ENCODE results near the gene B3GNT5.

B3GNT5 gene

DNA sequence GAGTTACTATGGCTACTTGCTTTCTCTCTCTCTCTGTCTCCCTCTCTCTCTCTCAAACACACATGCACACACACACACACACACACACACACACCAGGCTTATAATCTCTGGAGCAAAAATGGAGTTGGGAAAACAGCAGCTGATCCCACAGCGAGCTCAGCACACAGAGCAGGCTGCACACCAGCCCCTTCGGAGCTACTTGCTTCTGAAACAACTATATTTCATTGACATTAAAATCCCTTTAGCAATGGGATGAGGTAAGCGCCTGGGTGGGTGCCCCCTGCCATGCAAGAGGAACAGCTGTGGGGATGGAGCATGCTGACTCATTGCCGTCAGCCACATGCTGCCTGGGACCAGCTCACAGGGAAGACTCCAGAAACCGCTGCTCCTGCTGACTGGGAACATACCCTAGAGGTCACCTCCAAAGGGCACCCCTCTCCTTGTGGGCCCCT, 45.7 kb downstream of the B3GNT5 start:
- no peak for DNase-seq

DNA sequence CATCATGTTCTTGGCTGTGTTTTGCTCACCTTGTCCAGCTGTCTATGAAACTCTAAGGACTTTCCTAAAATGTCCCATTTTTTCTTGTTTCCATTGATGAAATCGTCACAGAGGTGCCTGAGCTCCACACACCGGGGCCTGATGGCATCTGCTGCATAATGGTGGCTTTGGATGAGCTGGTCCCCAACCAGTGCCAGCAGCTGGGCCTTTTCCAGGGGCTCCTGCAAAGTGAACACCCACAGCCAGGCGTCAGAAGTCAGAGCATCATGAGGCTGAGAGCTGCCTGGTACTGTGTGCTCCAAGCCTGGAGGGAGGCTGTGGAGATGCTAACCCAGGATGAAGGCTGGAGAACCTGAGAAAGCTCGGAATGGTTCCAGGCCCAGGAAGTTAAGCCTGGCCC, 46.9 kb downstream of the B3GNT5 start:
- DNase-seq, result no peak

DNA sequence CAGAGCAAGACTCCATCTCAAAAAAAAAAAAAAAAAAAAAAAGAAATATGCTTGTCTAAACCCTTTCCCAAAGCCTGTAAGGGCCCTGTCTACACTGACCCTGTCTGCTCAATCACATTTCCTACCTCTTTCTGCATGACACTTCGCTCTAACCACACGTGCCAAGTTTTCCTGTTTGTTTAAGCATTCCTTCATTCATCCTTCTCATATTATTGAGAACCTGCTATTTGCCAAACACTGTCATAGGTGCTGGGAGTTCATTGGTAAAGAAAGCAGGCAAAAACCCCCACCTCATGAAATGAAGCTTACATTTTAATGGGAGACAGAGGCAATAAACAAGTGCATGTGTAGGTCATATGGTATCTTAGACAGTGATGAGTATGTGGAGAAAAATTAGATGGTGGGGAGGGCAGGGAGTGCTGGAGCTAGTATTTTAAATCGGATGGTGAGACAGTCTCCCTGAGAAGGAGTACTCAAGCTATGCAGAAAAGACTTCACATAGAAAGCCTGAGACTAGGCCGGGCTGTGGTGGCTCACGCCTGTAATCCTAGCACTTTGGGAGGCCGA, 48.0 kb downstream of the B3GNT5 start:
- no peak for DNase-seq

DNA sequence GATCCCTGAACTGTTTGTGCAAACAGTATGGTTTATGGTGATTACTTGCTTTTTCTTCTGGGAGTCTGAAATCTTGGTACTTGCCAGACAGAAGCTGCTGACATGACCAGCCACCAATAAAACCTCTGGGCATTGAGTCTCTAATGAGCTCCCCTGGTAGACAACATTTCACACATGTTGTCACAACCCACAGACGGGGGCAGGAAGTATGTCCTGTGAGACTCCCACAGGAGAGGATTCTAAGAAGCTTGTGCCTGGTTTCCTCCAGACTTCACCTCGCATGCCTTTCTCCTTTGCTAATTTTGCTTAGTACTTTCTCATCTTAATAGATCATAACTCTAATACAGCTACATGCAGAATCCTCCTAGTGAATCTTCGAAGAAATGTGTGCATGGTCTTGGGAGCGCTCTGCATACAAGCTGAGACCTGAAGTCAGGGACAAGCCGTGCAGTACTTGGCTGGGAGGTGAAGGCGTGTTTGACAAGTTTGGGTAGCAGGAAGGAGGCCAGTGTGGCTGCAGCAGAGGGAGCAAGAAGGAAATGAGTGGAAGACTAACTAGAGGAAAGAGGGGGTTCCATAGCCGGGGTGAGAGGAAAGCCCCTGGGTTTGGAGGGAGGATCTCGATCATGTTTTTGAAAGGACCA, 49.0 kb downstream of the B3GNT5 start:
- peak; percentile 15 for DNase-seq

DNA sequence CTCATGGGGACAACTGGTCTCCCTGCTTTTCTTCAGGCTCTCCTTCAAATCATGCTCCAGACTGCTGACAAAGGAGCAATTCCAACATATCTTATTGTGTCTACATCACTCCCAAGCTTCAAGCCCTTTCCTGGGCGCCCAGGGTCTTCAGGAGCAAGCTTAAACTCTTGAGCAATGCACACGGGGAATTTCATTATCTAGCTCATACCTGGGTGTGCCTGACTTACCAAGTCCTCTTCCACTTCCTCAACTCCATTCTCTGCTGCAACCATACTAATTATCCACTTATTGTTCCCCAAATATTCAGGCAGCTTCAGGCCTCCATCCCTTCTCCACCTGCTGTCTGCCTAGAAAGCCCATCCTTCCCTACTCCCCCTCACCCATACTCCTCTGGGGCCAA, 50.6 kb downstream of the B3GNT5 start:
- DNase-seq, result no peak

DNA sequence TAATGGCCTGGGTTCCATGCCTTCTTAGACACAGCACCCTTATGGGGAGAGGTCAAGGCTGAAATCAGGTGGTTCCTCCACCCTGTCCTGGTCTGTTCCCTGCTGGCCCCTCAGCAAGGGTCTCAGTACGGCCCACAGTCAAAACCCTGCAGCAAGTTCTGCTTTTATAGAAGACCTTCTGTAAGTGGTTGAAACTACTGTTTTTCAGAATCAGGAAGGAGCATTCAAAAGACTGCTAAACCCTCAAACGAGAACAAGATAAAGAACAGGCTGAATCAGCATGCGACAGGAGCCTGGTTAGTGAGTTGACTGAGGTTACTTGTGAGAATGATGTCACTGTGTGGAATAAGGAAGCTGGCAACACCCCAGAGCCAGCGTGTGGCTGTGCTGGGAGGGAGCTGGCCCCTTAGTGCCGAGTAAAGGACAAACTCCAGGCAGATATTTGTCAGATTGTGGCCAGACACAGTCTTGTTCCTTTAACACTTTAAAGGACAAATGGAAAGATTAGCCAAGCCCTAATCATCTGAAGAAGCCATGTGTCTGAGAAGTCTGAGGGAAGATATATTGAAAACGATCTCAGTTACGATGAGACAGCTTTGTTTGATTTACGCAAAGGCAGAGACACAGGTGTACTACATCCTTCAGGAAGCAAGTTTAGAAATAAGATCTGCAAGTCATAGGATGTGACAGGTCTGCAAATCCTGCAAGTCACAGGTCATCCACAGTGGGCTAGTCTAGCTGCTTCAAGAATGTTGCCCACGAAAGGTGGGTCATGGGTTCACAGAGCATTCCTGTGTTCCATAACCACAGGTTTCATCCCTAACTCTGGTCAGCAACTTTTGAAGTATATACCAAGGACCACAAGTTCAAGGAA, 54.0 kb downstream of the B3GNT5 start:
- peak; percentile 64 for DNase-seq

DNA sequence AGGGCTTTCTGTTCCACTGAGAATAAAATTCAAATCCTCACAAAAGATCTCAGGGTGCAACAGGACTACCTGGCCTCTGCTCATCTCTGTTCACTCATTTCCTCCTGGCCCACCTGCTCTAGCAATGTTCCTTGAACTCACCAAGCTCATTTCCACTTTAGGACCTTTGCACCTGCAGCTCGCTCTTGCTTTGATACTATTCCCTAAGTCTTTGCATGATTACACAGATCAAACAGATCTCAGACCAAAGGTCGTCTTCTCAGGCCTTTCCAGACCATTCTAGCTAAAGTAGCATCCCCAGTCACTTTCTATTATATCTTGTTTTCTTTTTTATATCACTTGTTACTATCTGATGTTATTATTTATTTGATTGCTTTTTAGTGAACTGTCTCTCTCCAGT, 54.7 kb downstream of the B3GNT5 start:
- no peak for DNase-seq

DNA sequence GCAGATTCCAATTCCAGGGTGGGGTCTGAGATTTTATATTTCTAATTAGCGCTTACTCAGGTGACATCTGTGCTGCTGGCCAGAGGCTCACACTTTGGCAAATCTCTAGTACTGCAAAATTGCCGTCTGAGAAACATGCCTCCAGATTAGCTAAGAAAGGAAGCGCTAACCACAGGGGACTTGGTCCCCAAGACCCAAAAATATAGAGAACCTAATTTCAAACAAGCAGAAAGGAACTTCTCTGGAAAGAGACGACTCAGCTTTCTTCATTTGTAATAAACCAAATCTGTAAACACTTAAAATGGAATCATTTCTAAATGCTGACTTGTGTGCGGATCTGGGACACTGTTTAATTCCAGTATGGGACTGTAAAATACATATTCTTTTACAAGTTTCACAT, 55.7 kb downstream of the B3GNT5 start:
- DNase-seq, result no peak

DNA sequence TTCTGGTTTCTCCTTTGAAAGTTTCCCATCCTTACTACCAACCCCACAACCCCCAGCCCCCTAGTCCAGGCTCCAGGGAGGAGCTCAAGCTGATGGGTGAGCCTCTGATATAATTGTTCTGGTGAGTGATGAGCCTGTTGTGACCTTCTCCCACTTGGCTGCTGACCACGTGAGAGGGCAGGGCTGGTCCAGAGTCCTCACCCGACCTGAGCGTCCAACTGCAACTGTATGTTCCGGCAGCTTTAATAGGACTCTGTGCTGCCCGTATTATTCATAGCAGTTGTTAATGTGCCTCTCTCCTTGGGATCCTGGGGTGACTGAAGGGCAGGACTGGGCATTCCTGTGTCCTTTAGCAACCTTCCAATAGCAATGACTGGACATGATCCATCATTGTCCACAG, 56.2 kb downstream of the B3GNT5 start:
- no peak for DNase-seq

DNA sequence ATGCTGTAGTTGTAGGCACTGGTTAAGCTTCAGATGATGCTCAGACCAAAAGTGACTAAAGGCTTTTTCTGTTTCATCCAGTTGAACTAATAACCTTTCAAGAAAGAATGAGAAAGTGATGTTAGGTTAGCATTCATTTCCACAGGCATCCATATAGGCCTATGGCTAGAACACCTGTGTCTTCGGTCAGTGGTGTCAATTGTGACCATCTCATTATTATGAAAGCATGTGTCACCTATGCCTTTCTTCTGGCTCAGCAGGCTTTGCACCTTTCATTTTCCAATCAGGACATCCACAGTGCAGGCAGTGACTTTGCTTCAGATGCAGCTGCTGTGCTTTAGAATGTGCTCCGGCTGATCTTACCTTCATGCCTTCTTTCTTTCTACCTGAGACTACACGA, 57.9 kb downstream of the B3GNT5 start:
- DNase-seq, result no peak

DNA sequence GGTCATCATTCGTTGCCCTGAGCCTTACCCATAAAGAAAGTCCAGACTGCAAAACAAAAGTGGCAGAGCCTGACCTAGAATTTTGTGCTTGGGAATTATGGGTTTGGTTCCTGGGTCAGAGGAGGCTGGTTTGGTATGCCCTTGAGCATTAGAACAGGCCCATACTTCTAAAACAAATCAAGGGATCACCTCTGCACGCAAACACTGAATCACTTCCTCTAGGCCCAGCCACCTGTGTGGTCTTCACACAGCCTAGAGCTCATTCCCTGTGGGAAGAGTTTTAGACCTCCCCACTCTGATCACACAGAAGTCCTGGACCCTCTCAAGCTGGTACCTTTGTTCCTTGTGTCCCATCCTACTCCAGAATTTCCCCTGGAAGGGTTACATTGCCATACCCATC, 59.4 kb downstream of the B3GNT5 start:
- DNase-seq, result no peak

DNA sequence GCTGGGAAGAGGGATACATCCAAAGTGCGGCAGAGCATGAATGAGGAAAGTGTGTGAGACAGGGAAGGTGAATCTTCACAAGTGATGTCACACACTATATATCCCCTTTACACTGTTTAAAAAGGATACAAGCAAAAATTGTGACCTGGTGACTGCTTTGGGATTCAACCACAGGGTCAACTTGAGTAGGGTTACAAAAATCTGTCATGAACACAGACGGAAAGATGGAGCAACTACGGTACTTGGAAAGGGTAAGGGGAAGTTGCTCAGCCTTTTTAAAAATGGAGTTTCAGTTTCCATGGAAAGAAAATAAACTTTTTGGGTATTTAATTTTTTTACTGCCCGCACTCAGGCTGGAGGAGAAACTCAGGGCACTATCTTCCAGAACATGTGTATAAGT, 60.3 kb downstream of the B3GNT5 start:
- DNase-seq, result no peak

DNA sequence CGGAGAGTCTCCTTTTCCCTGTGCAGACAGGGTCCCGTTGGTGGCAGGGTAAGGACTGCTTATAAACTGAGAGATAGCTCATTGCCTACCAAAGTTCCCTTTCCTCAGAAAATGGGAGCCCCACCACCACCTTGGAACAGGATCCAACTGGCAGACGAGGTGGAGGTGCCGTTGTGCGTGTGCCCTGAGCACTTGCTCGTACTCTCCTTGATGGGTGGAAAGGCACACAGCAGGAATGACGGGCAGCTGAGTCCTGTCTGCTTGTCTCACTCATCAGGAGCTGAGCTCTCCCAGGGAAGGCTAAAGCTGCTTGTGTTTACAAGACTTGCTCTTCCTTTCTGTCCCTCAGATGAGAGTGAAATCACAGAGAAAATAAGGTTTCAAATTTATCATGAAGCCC, 60.7 kb downstream of the B3GNT5 start:
- DNase-seq, result no peak

DNA sequence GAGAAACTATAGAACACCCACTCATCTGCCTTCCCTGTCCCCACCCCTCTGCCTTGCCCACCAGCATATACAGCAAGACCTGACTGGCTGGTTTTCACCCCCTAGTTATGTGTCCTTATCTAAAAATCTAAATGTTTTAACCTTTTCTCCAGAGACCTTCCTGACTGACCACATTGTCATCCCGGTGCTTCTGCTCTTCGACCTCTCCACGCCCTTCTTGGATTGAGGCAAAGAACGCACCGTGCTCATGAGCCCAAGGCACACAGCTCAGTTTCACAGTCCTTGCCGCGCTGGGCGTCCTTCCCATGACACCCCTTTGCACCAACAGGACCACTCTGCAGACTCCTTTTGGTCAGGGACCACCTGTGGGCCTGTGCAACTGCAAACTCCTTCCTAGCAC, 62.7 kb downstream of the B3GNT5 start:
- no peak for DNase-seq

DNA sequence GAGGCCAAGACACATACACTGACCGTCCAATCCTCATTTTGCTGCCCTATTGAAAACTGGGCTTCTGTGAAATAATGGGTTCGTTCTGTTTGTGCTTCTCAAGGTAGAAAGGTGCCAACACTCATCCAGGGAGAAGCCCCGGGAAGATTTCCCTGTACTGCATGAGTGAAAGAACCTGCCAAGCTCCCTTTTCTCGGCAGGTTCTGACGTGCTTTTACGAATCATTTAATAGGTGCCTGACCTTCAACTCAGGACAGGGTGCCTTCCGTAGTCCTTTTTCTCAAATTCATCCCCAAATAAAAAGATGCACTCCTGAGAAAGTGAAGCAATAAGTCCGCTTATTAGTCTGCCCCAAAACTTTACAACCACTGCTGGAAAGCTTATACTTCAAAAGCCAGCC, 64.2 kb downstream of the B3GNT5 start:
- no peak for DNase-seq

DNA sequence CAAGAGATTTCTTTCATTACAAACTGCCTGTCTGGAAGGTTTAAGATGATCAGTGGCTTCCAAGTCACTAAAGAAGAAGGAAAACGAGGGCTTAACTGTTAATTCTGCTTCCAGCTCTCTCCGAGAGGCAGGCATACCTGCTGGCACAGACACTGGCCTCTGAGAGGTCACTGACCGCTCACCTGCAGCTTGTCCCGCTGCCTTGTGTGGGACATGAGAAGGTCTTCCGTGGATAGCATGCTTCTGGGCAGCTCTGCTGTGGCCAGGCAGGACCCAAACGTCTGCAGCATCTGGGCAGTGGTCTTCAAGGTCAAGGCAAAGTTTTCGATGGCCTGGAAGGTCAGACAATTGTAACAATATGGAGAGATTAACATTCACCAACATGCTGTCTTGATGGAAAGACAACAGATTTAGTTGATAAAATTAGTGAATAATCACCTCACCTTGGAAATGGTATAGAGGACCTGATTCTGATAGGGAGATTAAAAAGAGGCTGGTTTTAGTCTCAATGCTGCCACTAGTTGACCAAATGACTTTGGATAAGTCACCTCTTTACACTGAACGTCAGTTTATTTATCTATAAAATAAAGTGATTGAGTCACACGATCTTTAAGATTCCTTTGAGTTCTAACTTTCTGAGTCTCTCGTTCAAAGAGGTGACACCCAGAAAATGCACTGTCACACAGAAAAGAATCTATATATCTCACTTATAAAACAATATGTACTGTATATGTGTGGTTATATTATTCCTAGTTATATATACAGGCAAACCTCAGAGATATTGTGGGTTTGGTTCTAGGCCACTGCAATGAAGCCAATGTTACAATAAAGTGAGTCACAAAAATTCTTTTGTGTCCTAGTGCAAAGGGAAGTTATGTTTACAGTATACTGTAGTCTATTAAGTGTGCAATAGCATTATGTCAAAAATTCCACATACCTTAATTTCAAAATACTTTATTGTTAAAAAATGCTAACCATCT, 65.1 kb downstream of the B3GNT5 start:
- no peak for DNase-seq

DNA sequence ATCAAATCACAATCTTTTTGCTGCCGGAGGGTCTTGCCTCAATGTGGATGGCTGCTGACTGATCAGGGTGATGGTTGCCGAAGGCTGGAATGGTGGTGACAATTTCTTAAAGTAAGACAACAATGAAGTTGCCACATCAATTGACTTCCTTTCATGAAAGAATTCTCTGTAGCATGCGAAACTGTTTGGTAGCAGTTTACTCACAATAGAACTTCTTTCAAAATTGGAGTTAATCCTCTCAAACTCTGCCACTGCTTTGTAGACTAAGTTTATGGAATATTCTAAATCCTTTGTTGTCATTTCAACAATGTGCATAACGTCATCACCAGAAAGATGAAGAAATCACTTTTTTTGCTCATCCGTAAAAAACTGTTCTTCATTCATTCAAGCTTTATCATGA, 65.8 kb downstream of the B3GNT5 start:
- no peak for DNase-seq

DNA sequence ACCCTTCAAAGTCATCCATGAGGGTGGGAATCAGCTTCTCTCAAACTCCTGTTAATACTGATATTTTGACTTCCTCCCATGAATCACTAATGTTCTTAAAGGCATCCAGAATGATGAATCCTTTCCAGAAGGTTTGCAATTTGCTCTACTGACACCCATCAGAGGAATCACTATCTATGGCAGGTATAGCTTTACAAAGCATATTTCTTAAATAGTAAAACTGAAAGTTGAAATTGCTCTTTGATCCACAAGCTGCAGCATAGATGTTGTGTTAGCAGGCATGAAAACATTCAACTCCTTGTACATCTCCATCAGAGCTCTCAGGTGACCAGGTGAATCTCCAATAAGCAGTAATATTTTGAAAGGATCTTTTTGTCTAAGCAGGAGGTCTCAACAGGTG, 66.3 kb downstream of the B3GNT5 start:
- DNase-seq, result no peak
